Osteoblast (primary cell): ENCODE results near the gene MYO10. TPM values are rescaled to one million over a fixed set of nuclear protein-coding genes. Genes with fewer than 3 reads are reported as not detected.

Source experiments
- DNase-seq: peaks from one replicate; pipeline ENCODE4 v3.0.0; 2011; ENCODE audit warnings: low spot score, mixed read lengths; ENCODE audit not compliant: insufficient read length; ENCODE audit errors: missing footprints
- H2AFZ ChIP-seq: 2 replicates; pipeline ENCODE4 v1.6.0; 2011; ENCODE audit warnings: mild to moderate bottlenecking, low read length
- H3K27ac ChIP-seq: 2 replicates; pipeline ENCODE4 v1.5.1; 2011; ENCODE audit warnings: mild to moderate bottlenecking, low read depth, low read length, moderate library complexity
- H3K27me3 ChIP-seq: 2 replicates; pipeline ENCODE4 v1.6.0; 2012; ENCODE audit warnings: mild to moderate bottlenecking, control low read depth, inconsistent platforms, low read length, moderate library complexity; ENCODE audit not compliant: insufficient read depth
- H3K36me3 ChIP-seq: 2 replicates; pipeline ENCODE4 v1.5.1; 2011; ENCODE audit warnings: mild to moderate bottlenecking, low read length, control low read depth, moderate library complexity; ENCODE audit not compliant: insufficient read depth
- H3K4me1 ChIP-seq: 2 replicates; pipeline ENCODE4 v1.5.1; 2011; ENCODE audit warnings: mild to moderate bottlenecking, low read length, control low read depth, moderate library complexity; ENCODE audit not compliant: insufficient read depth
- H3K4me2 ChIP-seq: 2 replicates; pipeline ENCODE4 v1.6.0; 2011; ENCODE audit warnings: mild to moderate bottlenecking, low read length; ENCODE audit not compliant: insufficient read depth
- H3K4me3 ChIP-seq: fragments of 200-600 bp; sonication (generic); 3 replicates; pipeline ENCODE4 v1.5.1; 2012; ENCODE audit warnings: mild to moderate bottlenecking, low read length, inconsistent platforms; ENCODE audit not compliant: insufficient read depth
- H3K79me2 ChIP-seq: 2 replicates; pipeline ENCODE4 v1.6.0; 2012; ENCODE audit warnings: mild to moderate bottlenecking, low read length, control low read depth, inconsistent platforms; ENCODE audit not compliant: insufficient read depth
- H3K9me3 ChIP-seq: 2 replicates; pipeline ENCODE4 v1.5.1; 2011; ENCODE audit warnings: low read depth, low read length, control low read depth
- H4K20me1 ChIP-seq: 2 replicates; pipeline ENCODE4 v1.6.0; 2012; ENCODE audit warnings: mild to moderate bottlenecking, low read length, control low read depth; ENCODE audit not compliant: insufficient read depth
- total RNA-seq: library from RNA; depleted of rRNA; stranded (reverse); fragments of >200 nt; gene quantifications from 2 replicates; pipeline ENCODE4 v1.2.3, GENCODE V29; 2012
- TF ChIP-seq, protein P1 (sequence below): IDR thresholded peaks from 2 replicates; pipeline ENCODE4 v1.5.1; 2011; ENCODE audit warnings: mild to moderate bottlenecking, low read depth, low read length, moderate library complexity; ENCODE audit errors: extremely low read depth

MYO10 gene
- total RNA-seq, 1 donor, result 40.9 TPM

DNA sequence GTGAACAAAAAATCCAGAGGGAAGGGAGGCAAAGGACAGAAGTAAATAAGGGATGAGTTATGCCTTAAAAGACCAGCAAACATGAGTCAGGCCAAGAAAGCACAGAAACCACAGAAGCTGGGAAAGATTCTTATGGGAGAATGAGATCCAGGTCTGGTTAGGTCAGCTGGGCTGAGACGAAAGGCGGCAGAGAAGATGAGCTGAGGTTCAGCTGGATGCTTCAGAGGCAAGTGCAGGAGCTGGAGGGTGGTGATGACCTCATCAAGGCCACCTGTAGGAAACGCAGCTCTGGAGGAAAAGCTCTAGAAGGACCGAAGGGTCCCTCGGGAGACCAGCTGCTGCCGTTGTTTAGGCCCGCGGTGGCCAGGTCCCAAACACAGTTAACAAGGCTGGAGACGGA is 152.0 kb downstream of the MYO10 start:
- no peaks in the 10 kb centered on the region for H3K9me3 ChIP-seq
- H4K20me1 ChIP-seq, result peaks cover 12% of the 10 kb centered on the region
- H3K36me3 ChIP-seq, result peaks cover 27% of the 10 kb centered on the region
- peaks cover 21% of the 10 kb centered on the region for H3K4me1 ChIP-seq
- DNase-seq, result peak; percentile 82
- no peaks in the 10 kb centered on the region for H3K27me3 ChIP-seq
- peaks cover 65% of the 10 kb centered on the region for H3K79me2 ChIP-seq
- peak overlapping the region; percentile 58 for H3K27ac ChIP-seq
- H2AFZ ChIP-seq, result no peak overlapping the region
- H3K4me3 ChIP-seq, result no peak overlapping the region
- TF ChIP-seq, protein P1, sequence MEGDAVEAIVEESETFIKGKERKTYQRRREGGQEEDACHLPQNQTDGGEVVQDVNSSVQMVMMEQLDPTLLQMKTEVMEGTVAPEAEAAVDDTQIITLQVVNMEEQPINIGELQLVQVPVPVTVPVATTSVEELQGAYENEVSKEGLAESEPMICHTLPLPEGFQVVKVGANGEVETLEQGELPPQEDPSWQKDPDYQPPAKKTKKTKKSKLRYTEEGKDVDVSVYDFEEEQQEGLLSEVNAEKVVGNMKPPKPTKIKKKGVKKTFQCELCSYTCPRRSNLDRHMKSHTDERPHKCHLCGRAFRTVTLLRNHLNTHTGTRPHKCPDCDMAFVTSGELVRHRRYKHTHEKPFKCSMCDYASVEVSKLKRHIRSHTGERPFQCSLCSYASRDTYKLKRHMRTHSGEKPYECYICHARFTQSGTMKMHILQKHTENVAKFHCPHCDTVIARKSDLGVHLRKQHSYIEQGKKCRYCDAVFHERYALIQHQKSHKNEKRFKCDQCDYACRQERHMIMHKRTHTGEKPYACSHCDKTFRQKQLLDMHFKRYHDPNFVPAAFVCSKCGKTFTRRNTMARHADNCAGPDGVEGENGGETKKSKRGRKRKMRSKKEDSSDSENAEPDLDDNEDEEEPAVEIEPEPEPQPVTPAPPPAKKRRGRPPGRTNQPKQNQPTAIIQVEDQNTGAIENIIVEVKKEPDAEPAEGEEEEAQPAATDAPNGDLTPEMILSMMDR, result no peak
- peak overlapping the region; percentile 14 for H3K4me2 ChIP-seq

DNA sequence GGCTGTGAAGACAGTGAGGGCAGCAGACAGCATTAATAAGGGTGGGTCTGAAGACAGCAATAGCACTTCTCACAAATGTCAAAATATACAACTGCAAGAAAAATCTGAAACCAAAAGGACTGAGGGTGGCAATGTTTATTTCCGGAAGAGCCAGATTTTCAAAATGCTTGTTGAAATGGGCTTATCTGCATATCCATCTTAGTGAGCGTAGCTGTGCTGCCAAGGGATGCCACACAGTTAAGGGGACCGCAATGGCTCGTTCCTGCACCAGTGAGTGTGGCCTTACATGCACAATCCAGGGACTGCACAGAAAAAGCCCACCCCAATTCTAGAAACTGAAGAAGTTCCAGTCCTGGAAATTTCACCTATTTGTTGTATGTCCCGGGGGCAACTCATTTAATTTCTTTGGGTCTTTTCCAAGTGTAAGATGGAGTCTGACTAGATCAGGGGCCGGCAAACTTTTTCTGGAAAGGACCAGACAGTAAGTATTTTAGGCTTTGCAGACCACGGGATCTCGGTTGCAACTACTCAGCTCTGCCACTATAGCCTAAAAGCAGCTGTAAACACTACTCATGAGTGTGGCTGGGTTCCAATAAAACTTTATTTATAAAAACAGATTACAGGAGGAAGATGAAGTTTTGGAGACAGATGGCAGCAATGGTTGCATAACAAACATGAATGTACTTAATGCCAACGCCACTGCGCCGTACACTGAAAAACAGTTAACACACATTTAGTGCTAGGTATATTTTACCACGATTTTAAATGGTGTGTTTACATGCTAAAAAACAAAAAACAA is 154.1 kb downstream of the MYO10 start:
- Histone ChIP-seq H3K27ac (peak overlapping the region; percentile 3), H3K27me3 (no peaks in the 10 kb centered on the region), H4K20me1 (peaks cover 12% of the 10 kb centered on the region), H3K4me3 (no peak overlapping the region), H2AFZ (no peak overlapping the region), H3K36me3 (peaks cover 34% of the 10 kb centered on the region), H3K4me2 (no peak overlapping the region), H3K9me3 (no peaks in the 10 kb centered on the region), H3K79me2 (peaks cover 48% of the 10 kb centered on the region), H3K4me1 (peaks cover 21% of the 10 kb centered on the region)
- DNase-seq, result no peak
- TF ChIP-seq, protein P1, result no peak

DNA sequence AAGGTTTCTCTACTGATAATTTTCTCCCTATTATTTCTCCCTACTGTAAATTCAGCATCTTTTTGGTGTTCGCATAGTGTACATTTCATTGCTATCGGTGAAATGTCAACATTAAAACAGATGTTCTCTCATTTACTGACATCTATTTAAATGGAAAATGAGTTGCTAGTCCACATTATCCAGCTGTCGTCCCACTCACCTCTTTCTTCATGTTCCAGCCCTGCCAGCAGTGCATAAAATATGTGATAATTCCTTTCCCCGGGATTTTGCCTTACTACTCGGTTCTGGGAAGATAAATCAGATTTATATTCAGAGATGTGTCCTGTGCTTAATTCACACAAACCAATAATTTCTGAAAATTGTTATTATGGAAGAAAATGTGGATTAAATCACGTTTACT is 155.8 kb downstream of the MYO10 start:
- Histone ChIP-seq H3K4me2 (no peak overlapping the region), H3K36me3 (peaks cover 39% of the 10 kb centered on the region), H2AFZ (no peak overlapping the region), H3K9me3 (no peaks in the 10 kb centered on the region), H3K27me3 (no peaks in the 10 kb centered on the region), H3K79me2 (peaks cover 38% of the 10 kb centered on the region), H3K27ac (no peak overlapping the region), H3K4me3 (no peak overlapping the region), H3K4me1 (peaks cover 20% of the 10 kb centered on the region), H4K20me1 (peaks cover 12% of the 10 kb centered on the region)
- TF ChIP-seq, protein P1, result no peak
- DNase-seq, result peak; percentile 34

DNA sequence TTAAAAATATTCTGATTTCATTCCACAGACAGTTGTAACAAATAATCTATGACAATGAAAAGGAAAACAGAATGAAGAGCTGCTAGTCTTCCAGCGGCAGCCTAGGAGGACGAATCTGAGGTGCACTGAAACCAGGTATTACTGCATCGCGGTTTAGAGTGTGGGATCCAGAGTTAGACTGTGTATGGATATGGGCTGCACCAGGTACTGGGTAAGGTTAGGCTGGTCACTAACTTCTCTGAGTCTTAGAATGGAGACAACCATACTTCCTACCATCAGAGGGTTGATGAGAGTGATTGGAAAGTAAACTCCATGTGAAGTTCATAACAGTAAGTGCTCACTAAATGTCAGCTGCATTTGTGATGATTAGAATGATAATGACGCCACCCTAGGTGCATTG is 158.7 kb downstream of the MYO10 start:
- peaks cover 29% of the 10 kb centered on the region for H3K36me3 ChIP-seq
- peaks cover 24% of the 10 kb centered on the region for H3K79me2 ChIP-seq
- H3K27me3 ChIP-seq, result no peaks in the 10 kb centered on the region
- no peak overlapping the region for H3K4me2 ChIP-seq
- H2AFZ ChIP-seq, result no peak overlapping the region
- TF ChIP-seq, protein P1, result no peak
- DNase-seq, result no peak
- H3K27ac ChIP-seq, result peak overlapping the region; percentile 62
- H4K20me1 ChIP-seq, result no peaks in the 10 kb centered on the region
- no peaks in the 10 kb centered on the region for H3K9me3 ChIP-seq
- H3K4me1 ChIP-seq, result no peaks in the 10 kb centered on the region
- H3K4me3 ChIP-seq, result no peak overlapping the region
